HepG2 (cell line): Measurements from ENCODE around the gene WARS2. TPM values are rescaled to one million over a fixed set of nuclear protein-coding genes. Genes with fewer than 3 reads are reported as not detected.

Experiments
- ATAC-seq: fragments of 200-7000 bp; cut with Tn5 transposase; 3 replicates; pipeline ENCODE4 v1.9.1; 2020; ENCODE audit warnings: mild to moderate bottlenecking, moderate library complexity
- BruUV-seq: library from RNA; stranded (reverse); fragments of 400-500 nt; replicated peaks from 2 replicates; lab custom pipeline; 2021; lab: Mats Ljungman, UMichigan
- CTCF ChIA-PET: fragments of 300-600 bp; formaldehyde crosslinking; extraction: SDS; loops from one replicate; lab custom pipeline; 2021; ENCODE audit warnings: low total read pairs, inconsistent platforms, low intra/inter-chr PET ratio; lab: Yijun Ruan, JAX
- POLR2A ChIA-PET: fragments of 350-600 bp; sonication (Branson Sonifier 250); formaldehyde crosslinking; loops from one replicate; lab custom pipeline; 2020; ENCODE audit warnings: antibody characterized with exemption, inconsistent platforms; lab: Yijun Ruan, JAX
- DNase-seq: peaks from one replicate; pipeline ENCODE4 v3.0.0-alpha.2; 2015; ENCODE audit warnings: low spot score
- FAIRE-seq: peaks from 3 replicates; lab custom pipeline; 2011; peaks lifted over from hg19 to GRCh38; lab: Jason Lieb, UNC
- H2AFZ ChIP-seq: one replicate; pipeline ENCODE4 v1.6.1; 2011; ENCODE audit warnings: low read length, inconsistent platforms
- H3K27ac ChIP-seq: fragments of 300-600 bp; 3 replicates; pipeline ENCODE4 v1.8.0; 2011; ENCODE audit warnings: mixed run types, mild to moderate bottlenecking, mixed read lengths, low read length, inconsistent platforms; ENCODE audit not compliant: insufficient read depth; ENCODE audit errors: extremely low read length
- H3K27me3 ChIP-seq, 2 experiments: fragments of 200-600 bp in 1 of 2; 2 replicates in 1 of 2; 3 replicates in 1 of 2; pipeline versions ENCODE4 v1.6.0 to v1.8.0; 2011; ENCODE audit warnings: low read length in 2 of 2, mild to moderate bottlenecking in 2 of 2, moderate library complexity in 2 of 2, inconsistent platforms in 1 of 2; ENCODE audit not compliant: insufficient read depth in 2 of 2, control insufficient read depth in 1 of 2
- H3K36me3 ChIP-seq, 2 experiments: fragments of 200-600 bp in 1 of 2; replicated peaks in 1 of 2; 2 replicates in 1 of 2; 3 replicates in 1 of 2; pipeline versions ENCODE4 v1.5.1 to v1.8.0; 2011; ENCODE audit warnings: low read length in 2 of 2, inconsistent platforms in 1 of 2; ENCODE audit not compliant: insufficient read depth in 2 of 2, control insufficient read depth in 1 of 2
- H3K4me1 ChIP-seq: 2 replicates; pipeline ENCODE4 v1.5.1; 2012; ENCODE audit warnings: low read length, inconsistent platforms; ENCODE audit not compliant: insufficient read depth
- H3K4me2 ChIP-seq: 2 replicates; pipeline ENCODE4 v1.6.0; 2011; ENCODE audit warnings: low read depth, low read length, inconsistent platforms
- H3K4me3 ChIP-seq, 3 experiments: fragments of 200-600 bp in 1 of 3; sonication (generic), shearing (Covaris generic) in 1 of 3; replicated peaks in 1 of 3; 2 replicates each; pipeline ENCODE4 v1.5.1; 2011 to 2016; ENCODE audit warnings: low read length in 3 of 3, inconsistent platforms in 2 of 3, low read depth in 2 of 3, mild to moderate bottlenecking in 2 of 3, control low read depth in 1 of 3, mixed read lengths in 1 of 3; ENCODE audit not compliant: insufficient read depth in 1 of 3
- H3K79me2 ChIP-seq: one replicate; pipeline ENCODE4 v1.6.1; 2011; ENCODE audit warnings: low read length, inconsistent platforms; ENCODE audit not compliant: insufficient read depth
- H3K9ac ChIP-seq: 2 replicates; pipeline ENCODE4 v1.6.0; 2011; ENCODE audit warnings: mild to moderate bottlenecking, low read depth, low read length, inconsistent platforms; ENCODE audit not compliant: insufficient read depth
- H3K9me3 ChIP-seq: 2 replicates; pipeline ENCODE4 v1.5.1; 2012; ENCODE audit warnings: mild to moderate bottlenecking, low read length
- H4K20me1 ChIP-seq: 2 replicates; pipeline ENCODE4 v1.6.0; 2011; ENCODE audit warnings: inconsistent platforms, mild to moderate bottlenecking, low read length, moderate library complexity; ENCODE audit not compliant: insufficient read depth
- ARID3A ChIP-seq: IDR thresholded peaks from 2 replicates; pipeline ENCODE4 v1.6.1; 2012; ENCODE audit warnings: low read depth, low read length, improper control_type of control experiment
- MXI1 ChIP-seq: IDR thresholded peaks from 3 replicates; pipeline ENCODE4 v1.6.1; 2012; ENCODE audit warnings: low read depth, low read length, inconsistent platforms, borderline replicate concordance
- NFIB ChIP-seq: sonication (generic); formaldehyde crosslinking; IDR thresholded peaks from 2 replicates; pipeline ENCODE4 v1.9.0; 2021; ENCODE audit warnings: missing genetic modification reagents, mild to moderate bottlenecking, borderline replicate concordance
- TFE3 ChIP-seq: IDR thresholded peaks from 2 replicates; pipeline ENCODE4 v1.6.1; 2016
- ZBTB1 ChIP-seq: sonication (generic); formaldehyde crosslinking; IDR thresholded peaks from 2 replicates; pipeline ENCODE4 v1.4.0; 2020; ENCODE audit warnings: missing genetic modification reagents, borderline replicate concordance
- ZBTB39 ChIP-seq: sonication (generic); formaldehyde crosslinking; IDR thresholded peaks from 2 replicates; pipeline ENCODE4 v1.5.0; 2020; ENCODE audit warnings: missing genetic modification reagents
- ZFP91 ChIP-seq: sonication (generic); formaldehyde crosslinking; IDR thresholded peaks from 2 replicates; pipeline ENCODE4 v1.9.0; 2022; ENCODE audit warnings: missing genetic modification reagents, mild to moderate bottlenecking, borderline replicate concordance
- ZNF577 ChIP-seq: sonication (generic); formaldehyde crosslinking; IDR thresholded peaks from 2 replicates; pipeline ENCODE4 v1.4.0; 2020; ENCODE audit warnings: mild to moderate bottlenecking, low read depth, missing genetic modification reagents, borderline replicate concordance
- ZNF75D ChIP-seq: sonication (generic); formaldehyde crosslinking; IDR thresholded peaks from 2 replicates; pipeline ENCODE4 v1.8.1; 2023; ENCODE audit warnings: missing genetic modification reagents, mild to moderate bottlenecking, borderline replicate concordance
- ZNF773 ChIP-seq: sonication (generic); formaldehyde crosslinking; IDR thresholded peaks from 2 replicates; pipeline ENCODE4 v1.4.0; 2020; ENCODE audit warnings: missing genetic modification reagents, borderline replicate concordance
- WGBS: methylation state at CpG from one replicate; pipeline ENCODE4 v1.1.6; 2017; ENCODE audit warnings: low lambda C conversion rate; 5-methylcytosine and 5-hydroxymethylcytosine counted together
- in situ Hi-C: cut with HindIII; loops from 2 replicates; pipeline ENCODE4 v1.10.0; 2017; ENCODE audit warnings: low pct_unique_long_range_greater_than_20kb; ENCODE audit not compliant: extremely low pct_ligation_motif_present
- intact Hi-C: fragments of 100-400 bp; cut with micrococcal nuclease; formaldehyde crosslinking; loops from one replicate; pipeline ENCODE4 v1.10.0; 2022; ENCODE audit not compliant: unreplicated experiment
- polyA plus RNA-seq, 8 experiments: library from polyadenylated mRNA; depleted of rRNA in 3 of 8; stranded (reverse) in 7 of 8; unstranded in 1 of 8; fragments of >200 nt; fragmentation: Illumina TruSeq in 4 of 8; extraction: Trizol in 4 of 8; gene quantifications; 2 replicates each; pipeline versions ENCODE4 v1.2.1 to v1.2.3, GENCODE V29; 2011 to 2016; ENCODE audit warnings: low read depth in 4 of 8, missing spikeins in 1 of 8, mixed read lengths in 1 of 8; ENCODE audit not compliant: insufficient read depth in 1 of 8
- total RNA-seq, 5 experiments: library from RNA; depleted of rRNA; stranded (reverse); fragments of >200 nt; fragmentation: Illumina TruSeq; extraction: Trizol; gene quantifications; 2 replicates each; pipeline ENCODE4 v1.2.3, GENCODE V29; 2016; ENCODE audit warnings: low read depth in 1 of 5

The WARS2 gene
- total and polyA plus RNA-seq, 2 of the 13 experiments (the other 11 are each of a cell fraction or from before 2014, with no cell fraction given): 12.4 to 18.8 TPM

GRCh38 chr1:119000371-119001180, 139.9 kb downstream of the WARS2 start (continued):
- TF ChIP-seq ZFP91 (CRISPR knock-in tag): no peak
- TF ChIP-seq TFE3 (CRISPR knock-in tag): no peak
- TF ChIP-seq ZBTB1 (CRISPR knock-in tag): no peak
- no peak for TF ChIP-seq MXI1

- WGBS: 82% methylated on average over 27 of the region's 27 CpGs
- Histone ChIP-seq H2AFZ (no peak overlapping the region), H3K27ac (no peak overlapping the region), H3K4me3 (no peak overlapping the region), H3K36me3 (no peaks in the 10 kb centered on the region), H3K9ac (no peak overlapping the region), H4K20me1 (no peaks in the 10 kb centered on the region), H3K4me2 (no peak overlapping the region), H3K9me3 (no peaks in the 10 kb centered on the region), H3K27me3 (no peaks in the 10 kb centered on the region; a peak in 1 of 5 replicates), H3K4me1 (no peaks in the 10 kb centered on the region), H3K79me2 (no peaks in the 10 kb centered on the region)
- no TSS peak for BruUV-seq
- FAIRE-seq: no peak
- CTCF ChIA-PET: no interaction called here
- no peak for ATAC-seq
- POLR2A ChIA-PET: no interaction called here
- in situ Hi-C loops (loop anchor here (25.0 kb wide), 2 partner anchors 437 to 837 kb away; no protein-coding TSS in a partner anchor), intact Hi-C loops (no loop called here)
- DNase-seq: no peak
- TF ChIP-seq ZBTB39 (CRISPR knock-in tag) (no peak), ZNF75D (CRISPR knock-in tag) (no peak), ZNF773 (CRISPR knock-in tag) (no peak), ARID3A (no peak), ZNF577 (CRISPR knock-in tag) (no peak), NFIB (CRISPR knock-in tag) (no peak)
These were observed 140.9 kb downstream of the WARS2 start for GRCh38 chr1:118999348-119000071.
